HL-60 (cell line): ENCODE measurements around the gene CFAP206.

Experiments used
- DNase-seq, 2 experiments: peaks; one replicate each; pipeline ENCODE4 v3.0.0-alpha.2; 2010 to 2020; ENCODE audit warnings: low read depth in 1 of 2, low spot score in 1 of 2
- H3K27ac ChIP-seq: fragments of 250-450 bp; sonication (Bioruptor Pico); replicated peaks from 2 replicates; pipeline ENCODE4 v1.5.1; 2020; ENCODE audit warnings: mild to moderate bottlenecking, moderate library complexity
- H3K27me3 ChIP-seq: fragments of 250-450 bp; sonication (Bioruptor Pico); 2 replicates; pipeline ENCODE4 v1.5.1; 2021; ENCODE audit warnings: mild to moderate bottlenecking, moderate library complexity; ENCODE audit not compliant: insufficient read depth, poor library complexity, severe bottlenecking
- H3K4me3 ChIP-seq: replicated peaks from 2 replicates; pipeline ENCODE4 v1.5.1; 2011; ENCODE audit warnings: mild to moderate bottlenecking, control low read depth, low read length; ENCODE audit not compliant: insufficient read depth
- CTCF ChIP-seq: IDR thresholded peaks from one replicate; pipeline ENCODE4 v1.5.1; 2011; ENCODE audit warnings: low read length, control low read depth, inconsistent platforms; ENCODE audit not compliant: insufficient read depth
- GABPA ChIP-seq: IDR thresholded peaks from 2 replicates; pipeline ENCODE4 v1.6.1; 2012; ENCODE audit warnings: low read depth
- POLR2AphosphoS5 ChIP-seq: IDR thresholded peaks from 2 replicates; pipeline ENCODE4 v1.6.1; 2012; ENCODE audit warnings: low read depth
- REST ChIP-seq: IDR thresholded peaks from 2 replicates; pipeline ENCODE4 v1.6.1; 2012; ENCODE audit warnings: low read depth; ENCODE audit not compliant: insufficient replicate concordance
- SPI1 ChIP-seq: IDR thresholded peaks from 2 replicates; pipeline ENCODE4 v1.6.1; 2012; ENCODE audit warnings: low read depth, mild to moderate bottlenecking, borderline replicate concordance

Gene CFAP206

GRCh38 chr6:87472525-87473418 lies 65.0 kb downstream of the CFAP206 start, which contains the start of gene SLC35A1:
Gene SLC35A1, plus strand, starts transcription at chr6:87472974. Its CDS starts 30 bp downstream, at chr6:87473004.
- Histone ChIP-seq H3K4me3 (peak within 1 kb of the TSS; percentile 86), H3K27me3 (no peaks in the 10 kb centered on the region), H3K27ac (peak within 1 kb of the TSS; percentile 92)
- TF ChIP-seq REST, result peak; percentile 30
- TF ChIP-seq GABPA, result peak; percentile 55
- TF ChIP-seq SPI1, result peak; percentile 50; the same call in 1 of the 2 replicates
- TF ChIP-seq CTCF, result no peak
- TF ChIP-seq POLR2AphosphoS5, result peak; percentile 66
- peak; percentile 63 to 81 for DNase-seq

GRCh38 chr6:87473419-87473903 lies 65.7 kb downstream of the CFAP206 start:
- TF ChIP-seq CTCF (no peak), REST (no peak), POLR2AphosphoS5 (no peak), GABPA (no peak), SPI1 (no peak)
- peak overlapping the region; percentile 92 for H3K27ac ChIP-seq
- peak; percentile 65 to 71 for DNase-seq

DNA sequence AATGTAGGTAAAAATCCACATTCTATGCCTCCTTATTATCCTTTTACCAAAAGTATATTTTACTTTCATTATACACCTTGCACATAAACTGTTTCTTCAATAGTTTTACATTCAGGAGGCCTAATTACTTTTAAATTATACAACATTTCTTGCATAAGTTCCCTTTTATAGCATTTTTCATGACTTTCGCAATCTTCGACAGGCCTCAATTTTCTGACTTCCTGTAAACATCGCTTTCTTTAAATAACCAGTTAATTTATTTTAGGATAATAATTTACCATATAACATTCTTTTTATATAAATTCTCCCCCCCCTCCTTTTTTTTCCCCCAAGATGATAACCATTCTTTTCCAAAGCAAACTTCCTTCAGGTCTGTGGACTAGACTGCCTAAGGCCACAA lies 74.2 kb downstream of the CFAP206 start:
- H3K4me3 ChIP-seq, result no peak overlapping the region
- no peaks in the 10 kb centered on the region for H3K27me3 ChIP-seq
- H3K27ac ChIP-seq, result peak overlapping the region; percentile 90
- TF ChIP-seq SPI1, result peak; percentile 35; the same call in 1 of the 2 replicates
- TF ChIP-seq CTCF, result no peak
- no peak for TF ChIP-seq GABPA
- TF ChIP-seq POLR2AphosphoS5, result no peak
- TF ChIP-seq REST, result no peak
- DNase-seq, result peak; percentile 41 to 51

More at GRCh38 chr6:87473419-87473903, 65.7 kb downstream of the CFAP206 start:
- H3K27me3 ChIP-seq, result no peaks in the 10 kb centered on the region
- peak overlapping the region; percentile 86 for H3K4me3 ChIP-seq
